A549 (cell line): ENCODE measurements around the gene RTN4RL1. TPM values are rescaled to one million over a fixed set of nuclear protein-coding genes. Genes with fewer than 3 reads are reported as not detected.

Source experiments
- ATAC-seq, 2 experiments: fragments of 200-7000 bp in 1 of 2; fragments of >200 bp in 1 of 2; cut with Nextera tagmentation in 1 of 2; cut with Tn5 transposase in 1 of 2; 3 replicates each; pipeline versions ENCODE4 v1.8.0 to v1.9.1; 2018 to 2020; ENCODE audit warnings: mild to moderate bottlenecking in 1 of 2, moderate library complexity in 1 of 2
- CTCF ChIA-PET: fragments of 300-600 bp; sonication (Branson Sonifier 250); formaldehyde crosslinking; extraction: SDS; loops from one replicate; lab custom pipeline; 2021; ENCODE audit warnings: antibody characterized with exemption, inconsistent platforms; lab: Yijun Ruan, JAX
- POLR2A ChIA-PET: fragments of 350-600 bp; formaldehyde crosslinking; extraction: SDS; loops from one replicate; lab custom pipeline; 2021; ENCODE audit warnings: antibody characterized with exemption, inconsistent platforms; lab: Yijun Ruan, JAX
- DNase-seq, 2 experiments: peaks; one replicate each; pipeline versions ENCODE4 v3.0.0 to v3.0.0-alpha.2; 2011 to 2016; ENCODE audit warnings: low read depth in 1 of 2, low spot score in 1 of 2
- FAIRE-seq: peaks from 2 replicates; lab custom pipeline; 2011; peaks lifted over from hg19 to GRCh38; lab: Jason Lieb, UNC
- H3K27ac ChIP-seq, 2 experiments: fragments of >200 bp; sonication (Bioruptor Twin); formaldehyde crosslinking; 3 replicates each; pipeline ENCODE4 v1.5.1; 2016 to 2017
- H3K4me1 ChIP-seq: fragments of >200 bp; sonication (Bioruptor Twin); formaldehyde crosslinking; 3 replicates; pipeline ENCODE4 v1.6.1; 2016
- H3K4me2 ChIP-seq: fragments of >200 bp; sonication (Bioruptor Twin); formaldehyde crosslinking; 3 replicates; pipeline ENCODE4 v1.6.1; 2016
- H3K4me3 ChIP-seq: fragments of >200 bp; sonication (Bioruptor Twin); formaldehyde crosslinking; 3 replicates; pipeline ENCODE4 v1.5.1; 2016
- H3K9me3 ChIP-seq: fragments of >200 bp; sonication (Bioruptor Twin); formaldehyde crosslinking; 3 replicates; pipeline ENCODE4 v1.6.1; 2016
- CBX2 ChIP-seq: fragments of 200-600 bp; sonication (generic); IDR thresholded peaks from 2 replicates; pipeline ENCODE4 v1.6.1; 2016; ENCODE audit warnings: low read depth, mild to moderate bottlenecking, borderline replicate concordance
- CBX8 ChIP-seq: fragments of 200-600 bp; sonication (generic); IDR thresholded peaks from 2 replicates; pipeline ENCODE4 v1.6.1; 2016
- CHD2 ChIP-seq: fragments of 150-350 bp; IDR thresholded peaks from 2 replicates; pipeline ENCODE4 v1.6.1; 2014; ENCODE audit warnings: low read length; ENCODE audit not compliant: partially characterized antibody
- FOSB ChIP-seq: fragments of 250-450 bp; sonication (Bioruptor Pico); IDR thresholded peaks from 2 replicates; pipeline ENCODE4 v1.5.0; 2020; ENCODE audit warnings: mild to moderate bottlenecking, moderate library complexity
- FOSL2 ChIP-seq, 2 experiments: fragments of 450-650 bp in 1 of 2; fragments of >200 bp in 1 of 2; sonication (Bioruptor Twin) in 1 of 2; formaldehyde crosslinking; IDR thresholded peaks; 2 replicates each; pipeline versions ENCODE4 v1.5.0 to v1.6.1; 2016 to 2020; ENCODE audit warnings: mild to moderate bottlenecking in 1 of 2, moderate library complexity in 1 of 2
- HOXA7 ChIP-seq: fragments of 250-450 bp; sonication (Bioruptor Pico); IDR thresholded peaks from 2 replicates; pipeline ENCODE4 v1.5.0; 2020; ENCODE audit warnings: mild to moderate bottlenecking, moderate library complexity
- JUN ChIP-seq, 2 experiments: fragments of >200 bp; sonication (Bioruptor Twin); formaldehyde crosslinking; IDR thresholded peaks; 2 replicates in 1 of 2; 3 replicates in 1 of 2; pipeline ENCODE4 v1.6.1; 2016 to 2017
- JUNB ChIP-seq: fragments of >200 bp; sonication (Bioruptor Twin); formaldehyde crosslinking; IDR thresholded peaks from 2 replicates; pipeline ENCODE4 v1.6.1; 2016
- MAFK ChIP-seq: fragments of 450-650 bp; IDR thresholded peaks from 2 replicates; pipeline ENCODE4 v1.6.1; 2014; ENCODE audit not compliant: partially characterized antibody
- MAZ ChIP-seq: fragments of 150-350 bp; IDR thresholded peaks from 2 replicates; pipeline ENCODE4 v1.6.1; 2014; ENCODE audit warnings: antibody characterized with exemption, low read depth, low read length, borderline replicate concordance
- MYC ChIP-seq: IDR thresholded peaks from 2 replicates; pipeline ENCODE4 v1.6.1; 2012; ENCODE audit warnings: mild to moderate bottlenecking, inconsistent platforms, low read length, improper control_type of control experiment, borderline replicate concordance
- PHF8 ChIP-seq: fragments of 200-600 bp; sonication (generic); IDR thresholded peaks from 2 replicates; pipeline ENCODE4 v1.6.1; 2016; ENCODE audit warnings: low read depth, mild to moderate bottlenecking, antibody characterized with exemption, moderate library complexity, borderline replicate concordance
- RCOR1 ChIP-seq: fragments of 150-350 bp; IDR thresholded peaks from 2 replicates; pipeline ENCODE4 v1.6.1; 2014; ENCODE audit warnings: antibody characterized with exemption, low read length, low read depth
- RNF2 ChIP-seq: fragments of 200-600 bp; sonication (generic); IDR thresholded peaks from 2 replicates; pipeline ENCODE4 v1.6.1; 2016; ENCODE audit warnings: low read depth, mild to moderate bottlenecking, antibody characterized with exemption, moderate library complexity, borderline replicate concordance
- SMC3 ChIP-seq: fragments of >200 bp; sonication (Bioruptor Twin); formaldehyde crosslinking; IDR thresholded peaks from 3 replicates; pipeline ENCODE4 v1.6.1; 2018; ENCODE audit warnings: inconsistent platforms
- ZNF302 ChIP-seq: fragments of 250-450 bp; sonication (Bioruptor Pico); IDR thresholded peaks from 2 replicates; pipeline ENCODE4 v1.9.0; 2021; ENCODE audit warnings: inconsistent platforms, mild to moderate bottlenecking, moderate library complexity
- WGBS: methylation state at CpG from one replicate; pipeline ENCODE4 v1.1.6; 2017; ENCODE audit errors: missing lambda C conversion rate; 5-methylcytosine and 5-hydroxymethylcytosine counted together
- polyA plus RNA-seq, 4 experiments: library from polyadenylated mRNA; depleted of rRNA in 3 of 4; stranded (reverse); fragments of >200 nt; fragmentation: RNase III in 1 of 4; extraction: RNeasy Plus Mini Kit Qiagen cat#74134 plus additional on column Dnase treatment in 1 of 4; gene quantifications; 2 replicates in 3 of 4; 3 replicates in 1 of 4; pipeline ENCODE4 v1.2.3, GENCODE V29; 2011 to 2017
- TF ChIP-seq, protein P1 (sequence below): fragments of 250-450 bp; sonication (Bioruptor Pico); IDR thresholded peaks from 2 replicates; pipeline ENCODE4 v1.5.0; 2020; ENCODE audit warnings: low read depth, mild to moderate bottlenecking, moderate library complexity
- TF ChIP-seq, protein P2 (sequence below): fragments of 250-450 bp; sonication (Bioruptor Pico); IDR thresholded peaks from 2 replicates; pipeline ENCODE4 v1.5.0; 2021; ENCODE audit warnings: mild to moderate bottlenecking, moderate library complexity, borderline replicate concordance
- TF ChIP-seq, protein P3 (sequence below): fragments of 450-650 bp; IDR thresholded peaks from 2 replicates; pipeline ENCODE4 v1.6.1; 2014; ENCODE audit warnings: antibody characterized with exemption
- TF ChIP-seq, protein P4 (sequence below): fragments of >200 bp; sonication (Bioruptor Twin); formaldehyde crosslinking; IDR thresholded peaks from 3 replicates; pipeline ENCODE4 v1.5.1; 2016
- TF ChIP-seq, protein P5 (sequence below): IDR thresholded peaks from 2 replicates; pipeline ENCODE4 v1.6.1; 2012

RTN4RL1 gene
- polyA plus RNA-seq, 2 of the 4 experiments (the other 2 are of a cell fraction), result 0.39 to 1.5 TPM

DNA sequence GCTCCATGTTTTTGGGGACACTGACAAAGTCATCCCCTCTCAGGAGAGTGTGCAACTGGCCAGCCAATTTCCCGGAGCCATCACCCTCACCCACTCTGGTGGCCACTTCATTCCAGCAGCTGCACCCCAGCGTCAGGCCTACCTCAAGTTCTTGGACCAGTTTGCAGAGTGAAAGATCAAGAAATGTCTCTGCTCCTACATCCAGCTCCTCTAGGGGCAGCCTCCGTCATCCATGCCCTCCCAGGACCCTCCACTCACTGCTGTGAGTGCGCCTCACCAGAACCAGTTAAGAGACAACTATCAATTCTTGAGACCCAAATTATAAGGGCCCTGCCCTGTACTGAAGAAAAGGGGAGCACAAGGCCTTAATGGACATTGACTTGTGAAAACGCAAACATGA is 17.8 kb upstream of the RTN4RL1 start:
- WGBS, result 93% methylated on average over 5 of the region's 5 CpGs
- peak overlapping the region; percentile 93 to 99 for H3K27ac ChIP-seq
- peak overlapping the region; percentile 96 for H3K4me2 ChIP-seq
- no peak for TF ChIP-seq HOXA7 (CRISPR knock-in tag)
- TF ChIP-seq CBX8, result no peak
- TF ChIP-seq CHD2, result no peak
- no peak for TF ChIP-seq MYC
- no peak for TF ChIP-seq JUNB
- TF ChIP-seq FOSL2 (IDR thresholded peaks at IDR 0.05), result no peak
- no peak for TF ChIP-seq FOSL2 (CRISPR knock-in tag; IDR thresholded peaks at IDR 0.05)
- TF ChIP-seq MAFK, result no peak
- TF ChIP-seq ZNF302 (CRISPR knock-in tag), result no peak
- no peak for TF ChIP-seq MAZ
- TF ChIP-seq, protein P1, sequence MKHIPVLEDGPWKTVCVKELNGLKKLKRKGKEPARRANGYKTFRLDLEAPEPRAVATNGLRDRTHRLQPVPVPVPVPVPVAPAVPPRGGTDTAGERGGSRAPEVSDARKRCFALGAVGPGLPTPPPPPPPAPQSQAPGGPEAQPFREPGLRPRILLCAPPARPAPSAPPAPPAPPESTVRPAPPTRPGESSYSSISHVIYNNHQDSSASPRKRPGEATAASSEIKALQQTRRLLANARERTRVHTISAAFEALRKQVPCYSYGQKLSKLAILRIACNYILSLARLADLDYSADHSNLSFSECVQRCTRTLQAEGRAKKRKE, result no peak
- TF ChIP-seq JUN (IDR thresholded peaks at IDR 0.05), result no peak
- TF ChIP-seq, protein P2, sequence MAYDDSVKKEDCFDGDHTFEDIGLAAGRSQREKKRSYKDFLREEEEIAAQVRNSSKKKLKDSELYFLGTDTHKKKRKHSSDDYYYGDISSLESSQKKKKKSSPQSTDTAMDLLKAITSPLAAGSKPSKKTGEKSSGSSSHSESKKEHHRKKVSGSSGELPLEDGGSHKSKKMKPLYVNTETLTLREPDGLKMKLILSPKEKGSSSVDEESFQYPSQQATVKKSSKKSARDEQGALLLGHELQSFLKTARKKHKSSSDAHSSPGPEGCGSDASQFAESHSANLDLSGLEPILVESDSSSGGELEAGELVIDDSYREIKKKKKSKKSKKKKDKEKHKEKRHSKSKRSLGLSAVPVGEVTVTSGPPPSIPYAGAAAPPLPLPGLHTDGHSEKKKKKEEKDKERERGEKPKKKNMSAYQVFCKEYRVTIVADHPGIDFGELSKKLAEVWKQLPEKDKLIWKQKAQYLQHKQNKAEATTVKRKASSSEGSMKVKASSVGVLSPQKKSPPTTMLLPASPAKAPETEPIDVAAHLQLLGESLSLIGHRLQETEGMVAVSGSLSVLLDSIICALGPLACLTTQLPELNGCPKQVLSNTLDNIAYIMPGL (CRISPR knock-in tag), result no peak
- TF ChIP-seq, protein P3, sequence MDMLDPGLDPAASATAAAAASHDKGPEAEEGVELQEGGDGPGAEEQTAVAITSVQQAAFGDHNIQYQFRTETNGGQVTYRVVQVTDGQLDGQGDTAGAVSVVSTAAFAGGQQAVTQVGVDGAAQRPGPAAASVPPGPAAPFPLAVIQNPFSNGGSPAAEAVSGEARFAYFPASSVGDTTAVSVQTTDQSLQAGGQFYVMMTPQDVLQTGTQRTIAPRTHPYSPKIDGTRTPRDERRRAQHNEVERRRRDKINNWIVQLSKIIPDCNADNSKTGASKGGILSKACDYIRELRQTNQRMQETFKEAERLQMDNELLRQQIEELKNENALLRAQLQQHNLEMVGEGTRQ, result no peak
- TF ChIP-seq RNF2, result no peak
- TF ChIP-seq, protein P4, sequence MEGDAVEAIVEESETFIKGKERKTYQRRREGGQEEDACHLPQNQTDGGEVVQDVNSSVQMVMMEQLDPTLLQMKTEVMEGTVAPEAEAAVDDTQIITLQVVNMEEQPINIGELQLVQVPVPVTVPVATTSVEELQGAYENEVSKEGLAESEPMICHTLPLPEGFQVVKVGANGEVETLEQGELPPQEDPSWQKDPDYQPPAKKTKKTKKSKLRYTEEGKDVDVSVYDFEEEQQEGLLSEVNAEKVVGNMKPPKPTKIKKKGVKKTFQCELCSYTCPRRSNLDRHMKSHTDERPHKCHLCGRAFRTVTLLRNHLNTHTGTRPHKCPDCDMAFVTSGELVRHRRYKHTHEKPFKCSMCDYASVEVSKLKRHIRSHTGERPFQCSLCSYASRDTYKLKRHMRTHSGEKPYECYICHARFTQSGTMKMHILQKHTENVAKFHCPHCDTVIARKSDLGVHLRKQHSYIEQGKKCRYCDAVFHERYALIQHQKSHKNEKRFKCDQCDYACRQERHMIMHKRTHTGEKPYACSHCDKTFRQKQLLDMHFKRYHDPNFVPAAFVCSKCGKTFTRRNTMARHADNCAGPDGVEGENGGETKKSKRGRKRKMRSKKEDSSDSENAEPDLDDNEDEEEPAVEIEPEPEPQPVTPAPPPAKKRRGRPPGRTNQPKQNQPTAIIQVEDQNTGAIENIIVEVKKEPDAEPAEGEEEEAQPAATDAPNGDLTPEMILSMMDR, result no peak
- TF ChIP-seq SMC3, result no peak
- no peak for TF ChIP-seq RCOR1
- no peak for TF ChIP-seq CBX2
- no peak for FAIRE-seq
- peak overlapping the region; percentile 85 for H3K4me3 ChIP-seq
- DNase-seq, result no peak
- no peak for ATAC-seq
- ChIA-PET CTCF (interaction anchor here (1.1 to 16.1 kb wide), 5 partner anchors 14 to 202 kb away, joined by 4 to 224 read pairs (median 28); partner anchors contain the start of genes DPH1, HIC1 and RTN4RL1), POLR2A (no interaction called here)
- H3K4me1 ChIP-seq, result peaks cover 24% of the 10 kb centered on the region
- no peaks in the 10 kb centered on the region for H3K9me3 ChIP-seq

DNA sequence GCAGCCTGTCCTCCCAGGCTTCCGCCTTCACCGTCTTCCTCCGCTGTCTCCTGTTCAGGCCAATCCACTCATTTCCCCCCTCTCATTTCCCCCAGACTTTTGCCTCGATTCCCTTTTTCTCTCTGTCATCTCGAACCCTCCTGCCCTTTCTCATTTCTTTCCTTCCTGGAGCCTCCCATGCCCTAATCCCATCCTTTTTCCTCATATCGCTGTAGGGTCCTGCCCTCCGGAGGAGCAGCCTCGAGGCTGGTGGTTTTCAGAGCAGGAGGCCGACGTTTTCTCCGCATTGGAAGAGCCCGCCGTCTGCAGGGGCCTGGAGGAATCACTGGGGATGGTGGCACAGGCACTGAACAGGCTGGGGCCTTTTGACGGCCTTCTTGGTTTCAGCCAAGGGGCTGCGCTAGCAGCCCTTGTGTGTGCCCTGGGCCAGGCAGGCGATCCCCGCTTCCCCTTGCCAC is 17.3 kb upstream of the RTN4RL1 start:
- peak overlapping the region; percentile 85 for H3K4me3 ChIP-seq
- CTCF ChIA-PET, result interaction anchor here (1.0 to 16.1 kb wide), 13 partner anchors 15 to 329 kb away, joined by 3 to 224 read pairs (median 6); partner anchors contain the start of genes DPH1, HIC1 and RTN4RL1
- peak; percentile 55 to 61 for DNase-seq
- TF ChIP-seq, protein P5, sequence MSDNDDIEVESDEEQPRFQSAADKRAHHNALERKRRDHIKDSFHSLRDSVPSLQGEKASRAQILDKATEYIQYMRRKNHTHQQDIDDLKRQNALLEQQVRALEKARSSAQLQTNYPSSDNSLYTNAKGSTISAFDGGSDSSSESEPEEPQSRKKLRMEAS, result 0 out of 2 replicates have a peak, but pooled peaks have one; percentile 0
- peak; percentile 79; the same call in 1 of the 2 replicates for TF ChIP-seq HOXA7 (CRISPR knock-in tag)
- 0 out of 2 replicates have a peak, but pooled peaks have one; percentile 15 for TF ChIP-seq PHF8
- TF ChIP-seq FOSB, result no peak
- TF ChIP-seq, all 56 proteins: peak for 3
- ATAC-seq (peak; percentile 12 to 28), FAIRE-seq (peak; percentile 56)
- Histone ChIP-seq H3K4me2 (peak overlapping the region; percentile 96), H3K27ac (peak overlapping the region; percentile 93 to 99), H3K9me3 (no peaks in the 10 kb centered on the region), H3K4me1 (peaks cover 24% of the 10 kb centered on the region)
- WGBS, result 31% methylated on average over 17 of the region's 17 CpGs
- POLR2A ChIA-PET, result no interaction called here
